Activated effector memory CD4-positive, alpha-beta T cell treated with anti-CD3 and anti-CD28 coated beads, Interleukin-2, amount 50 U/mL, for 16 hours (primary cell): ENCODE results near the gene ANKRD44.
"Not testable (repeated sequence)": the region's sequence is repeated elsewhere in the genome, so short reads cannot be mapped to it uniquely, and the experiment has no call there.

ENCODE experiments used
- DNase-seq: peaks from one replicate; pipeline ENCODE4 v3.0.0-alpha.2; 2020

ANKRD44 gene

GRCh38 chr2:197310271-197310985 is at the start of gene ANKRD44:
Gene ANKRD44, minus strand, starts transcription at chr2:197310780. Its CDS starts 176 bp downstream, at chr2:197310604.
- peak; percentile 95 for DNase-seq

- DNase-seq: no peak
Measured at GRCh38 chr2:197359859-197360258, 49.3 kb upstream of the ANKRD44 start.

DNA sequence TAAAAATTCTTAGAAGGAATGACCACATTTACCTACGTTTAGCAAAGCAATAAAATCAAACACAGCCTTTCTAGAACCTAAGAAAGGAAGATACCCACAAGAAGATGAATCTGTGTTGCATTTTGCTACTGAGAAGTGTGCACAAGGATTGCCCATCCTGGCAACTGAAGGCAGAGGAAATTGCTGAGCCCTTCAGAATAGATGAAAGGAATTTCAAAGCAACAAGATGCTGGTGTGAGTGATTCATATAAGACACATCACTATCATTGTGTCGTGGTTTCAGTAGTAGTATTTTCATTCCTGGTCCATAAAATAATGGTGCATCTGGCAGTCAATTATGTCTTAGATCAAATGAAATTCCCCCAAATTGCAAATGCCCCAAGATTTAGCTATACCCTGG is 48.4 kb upstream of the ANKRD44 start:
- no peak for DNase-seq

DNA sequence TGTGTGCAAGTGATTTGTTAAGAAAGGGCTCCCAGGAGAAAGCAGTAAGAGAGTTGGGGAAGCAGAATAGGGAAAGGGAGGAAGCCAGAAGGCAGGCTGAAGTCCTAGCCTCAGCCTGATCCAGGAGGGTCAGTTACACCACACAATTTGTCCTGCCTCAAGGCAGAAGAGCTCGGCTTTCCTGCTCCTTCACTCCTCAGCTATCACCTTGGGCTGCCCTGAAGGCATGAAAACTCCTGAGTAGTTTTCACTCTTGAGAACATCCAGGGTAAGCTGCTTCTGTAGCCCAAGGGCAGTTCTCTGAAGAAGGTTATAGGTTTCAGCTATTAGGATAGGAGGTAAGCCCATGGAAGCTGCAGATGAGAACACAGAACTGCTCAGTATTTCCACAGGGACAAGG is 47.4 kb upstream of the ANKRD44 start:
- no peak for DNase-seq

- no peak for DNase-seq
Measured at GRCh38 chr2:197356136-197356535, 45.6 kb upstream of the ANKRD44 start.

- DNase-seq: no peak
Measured at GRCh38 chr2:197354169-197354558, 43.6 kb upstream of the ANKRD44 start.

- no peak for DNase-seq
Measured at GRCh38 chr2:197353393-197354168, 43.0 kb upstream of the ANKRD44 start.

DNA sequence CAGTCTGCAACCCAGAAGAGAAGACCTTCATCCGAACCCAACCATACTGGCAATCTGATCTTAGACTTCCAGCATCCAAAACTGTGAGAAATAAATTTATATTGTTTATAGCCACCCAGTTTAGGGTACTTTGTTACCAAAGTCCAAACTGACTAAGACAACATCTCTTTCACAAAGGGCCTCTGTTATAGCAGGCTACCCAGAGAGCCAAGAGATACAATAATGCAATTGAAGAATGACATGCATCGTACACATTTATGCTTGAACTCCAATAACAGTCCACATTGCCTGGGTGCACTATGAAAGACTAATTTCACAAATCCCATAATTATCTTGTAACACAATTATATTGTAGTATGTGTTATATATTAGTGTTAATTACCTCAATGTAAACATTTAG is 39.1 kb upstream of the ANKRD44 start:
- DNase-seq: no peak

DNA sequence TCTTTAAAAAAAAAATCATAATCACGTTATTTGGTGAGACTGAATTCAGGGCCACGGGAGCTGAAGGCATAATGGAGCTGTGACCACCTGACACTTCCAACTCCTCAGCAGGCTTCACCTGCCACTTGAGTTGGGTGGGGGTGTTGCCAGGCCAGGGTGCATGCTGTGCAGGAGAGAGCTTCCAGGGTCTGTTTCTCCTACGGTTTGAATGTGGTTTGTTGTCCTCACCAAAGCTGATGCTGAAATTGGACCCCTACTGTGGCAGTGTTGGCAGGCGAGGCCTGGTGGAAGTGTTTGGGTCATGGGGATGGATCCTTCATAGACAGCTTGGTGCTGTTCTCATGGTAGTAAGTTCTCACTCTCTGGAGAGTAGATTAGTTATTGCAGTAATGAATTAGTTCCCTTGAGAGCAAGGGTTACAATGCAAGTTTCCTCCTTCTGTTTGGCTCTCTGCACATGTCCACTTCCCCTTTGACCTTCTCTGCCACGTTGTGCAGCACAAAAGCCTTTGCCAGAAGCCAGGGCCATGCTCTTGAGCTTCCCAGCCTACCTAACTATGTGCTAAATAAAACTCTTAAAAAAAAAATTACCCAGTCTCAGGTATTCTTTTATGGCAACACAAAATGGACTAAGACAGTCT is 38.3 kb upstream of the ANKRD44 start:
- no peak for DNase-seq

GRCh38 chr2:197345846-197346370 is 35.3 kb upstream of the ANKRD44 start:
- no peak for DNase-seq

GRCh38 chr2:197343968-197344367 is 33.4 kb upstream of the ANKRD44 start:
- DNase-seq: not testable (repeated sequence)

DNA sequence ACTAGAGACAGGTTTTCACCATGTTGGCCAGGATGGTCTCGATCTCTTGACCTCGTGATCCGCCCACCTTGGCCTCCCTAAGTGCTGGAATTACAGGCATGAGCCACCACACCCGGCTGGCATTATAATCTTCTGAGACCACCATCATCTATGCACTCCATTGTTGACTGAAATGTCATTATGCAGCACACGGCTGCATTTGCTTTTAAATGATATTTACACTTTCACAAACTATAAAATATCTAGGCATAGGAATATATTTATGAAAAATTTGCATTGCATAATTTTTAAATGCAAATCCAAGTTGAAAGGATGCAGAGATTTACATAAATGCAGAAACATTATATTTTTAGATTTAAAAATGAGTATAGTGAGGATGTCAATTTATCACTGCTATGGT is 30.0 kb upstream of the ANKRD44 start:
- DNase-seq: no peak

GRCh38 chr2:197339496-197340220 is 29.1 kb upstream of the ANKRD44 start:
- DNase-seq: no peak

DNA sequence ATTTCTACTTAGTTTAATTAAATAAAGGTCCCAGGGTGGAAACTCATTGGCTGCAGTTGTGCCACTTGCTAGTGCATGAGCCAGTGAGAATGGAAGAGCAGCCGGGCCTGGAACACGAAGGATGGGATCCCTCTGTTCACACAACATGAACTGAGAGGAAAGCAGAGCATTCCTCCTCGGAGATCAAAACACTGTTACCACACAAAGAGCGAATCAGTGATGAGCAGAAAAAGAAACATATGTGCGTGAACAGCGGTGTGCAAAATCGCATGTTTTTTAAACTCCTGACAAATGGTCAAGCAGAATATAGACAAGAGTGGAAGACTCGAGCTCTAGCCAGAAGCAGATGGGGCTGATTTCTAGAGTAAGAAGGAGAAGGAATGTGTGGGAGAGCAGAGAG is 28.4 kb upstream of the ANKRD44 start:
- no peak for DNase-seq

- DNase-seq: no peak
Measured at GRCh38 chr2:197332641-197333040, 22.1 kb upstream of the ANKRD44 start.

DNA sequence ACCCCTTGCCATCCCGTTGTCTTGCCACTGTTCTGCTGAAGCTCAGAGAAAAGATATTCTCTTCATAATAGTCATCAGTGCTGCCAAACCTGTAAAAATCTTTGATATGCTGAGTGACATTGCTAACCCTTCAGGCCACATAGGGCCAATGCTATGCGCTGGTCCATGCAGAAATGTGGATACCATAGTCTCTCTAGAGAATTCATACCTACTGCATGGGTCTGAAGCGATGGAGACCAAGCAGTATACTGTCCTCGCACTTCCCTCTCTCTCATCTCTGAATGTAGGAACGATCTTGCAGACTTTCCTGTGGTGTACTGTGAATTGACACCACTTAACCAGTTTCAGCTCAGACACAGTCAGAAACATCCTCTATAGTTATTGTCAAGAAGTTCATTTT is 17.9 kb upstream of the ANKRD44 start:
- no peak for DNase-seq

DNA sequence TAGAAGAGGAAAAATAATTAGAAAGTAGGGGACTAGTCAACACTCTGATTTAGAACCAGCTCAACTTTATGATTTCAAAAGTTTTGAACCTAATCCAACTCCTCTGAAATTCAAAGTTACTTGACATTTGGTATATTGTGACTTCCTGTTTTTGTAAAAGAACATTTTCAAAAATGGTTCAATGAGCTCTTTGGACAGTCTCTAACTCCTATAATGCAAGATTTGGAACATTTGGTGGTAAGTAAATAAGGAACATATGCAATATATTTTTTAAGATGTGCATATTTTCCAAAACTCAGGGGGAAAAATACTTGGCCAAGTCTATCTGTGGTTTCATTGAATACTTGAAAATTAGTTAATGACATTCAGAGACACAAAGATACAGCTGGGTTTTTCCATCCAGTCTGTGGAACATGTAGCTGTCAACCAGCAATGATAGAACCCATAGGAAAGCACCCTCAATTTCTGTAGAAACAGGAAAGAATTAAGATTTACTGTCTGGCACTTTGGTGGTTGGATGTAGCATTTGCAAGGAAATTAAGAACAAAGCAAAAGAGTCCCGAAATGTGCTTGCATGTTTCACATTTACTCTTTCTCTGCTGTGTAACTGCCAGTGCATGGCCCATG is 17.0 kb upstream of the ANKRD44 start:
- DNase-seq: no peak

DNA sequence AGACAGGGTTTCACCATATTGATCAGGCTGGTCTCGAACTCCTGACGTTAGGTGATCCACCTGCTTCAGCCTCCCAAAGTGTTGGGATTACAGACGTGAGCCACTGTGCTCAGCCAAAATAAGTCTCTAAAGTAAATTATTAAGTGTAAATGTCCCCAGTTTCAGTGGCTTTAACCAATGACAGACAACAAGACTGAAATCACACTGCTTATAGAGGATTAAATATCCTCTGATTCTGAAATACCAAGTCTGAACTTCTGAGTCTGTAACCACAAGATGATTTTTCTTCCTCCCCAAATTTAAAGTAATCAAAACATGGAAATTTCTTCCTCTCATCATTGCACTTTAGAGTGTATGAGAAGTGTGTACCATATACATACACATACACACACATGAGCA is 16.5 kb upstream of the ANKRD44 start:
- no peak for DNase-seq

- no peak for DNase-seq
Measured at GRCh38 chr2:197324801-197325200, 14.2 kb upstream of the ANKRD44 start.

GRCh38 chr2:197322724-197323720 is 12.4 kb upstream of the ANKRD44 start:
- no peak for DNase-seq

- DNase-seq: no peak
Measured at GRCh38 chr2:197322143-197322542, 11.6 kb upstream of the ANKRD44 start.
